Measurements from ENCODE around the gene TLX2. TPM values are rescaled to one million over a fixed set of nuclear protein-coding genes. Genes with fewer than 3 reads are reported as not detected.
A peak's percentile ranks its signal among the peaks of the same experiment; 100 is the strongest.

Gene TLX2
- polyA plus RNA-seq, 1 experiment, result not detected

DNA sequence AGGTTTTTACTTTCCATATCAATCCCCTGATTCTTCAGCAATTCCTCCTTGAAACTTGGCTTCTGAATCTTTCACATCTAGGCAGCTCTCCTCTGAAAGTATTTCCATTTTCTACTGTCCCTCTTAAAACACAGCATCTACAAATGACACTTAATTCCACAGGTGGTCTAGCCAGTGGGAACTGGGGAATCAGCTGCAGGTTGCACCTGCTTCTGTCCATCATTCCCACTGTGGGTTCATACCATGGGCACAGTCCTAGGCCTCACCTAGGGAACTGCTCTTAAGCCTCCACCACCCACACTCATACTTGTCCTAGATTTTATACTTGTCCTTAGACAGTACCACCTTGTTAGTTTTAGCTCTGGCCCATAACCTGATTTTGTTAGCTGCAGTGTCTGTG lies 37.3 kb downstream of the TLX2 start:
- TF ChIP-seq, protein P1, sequence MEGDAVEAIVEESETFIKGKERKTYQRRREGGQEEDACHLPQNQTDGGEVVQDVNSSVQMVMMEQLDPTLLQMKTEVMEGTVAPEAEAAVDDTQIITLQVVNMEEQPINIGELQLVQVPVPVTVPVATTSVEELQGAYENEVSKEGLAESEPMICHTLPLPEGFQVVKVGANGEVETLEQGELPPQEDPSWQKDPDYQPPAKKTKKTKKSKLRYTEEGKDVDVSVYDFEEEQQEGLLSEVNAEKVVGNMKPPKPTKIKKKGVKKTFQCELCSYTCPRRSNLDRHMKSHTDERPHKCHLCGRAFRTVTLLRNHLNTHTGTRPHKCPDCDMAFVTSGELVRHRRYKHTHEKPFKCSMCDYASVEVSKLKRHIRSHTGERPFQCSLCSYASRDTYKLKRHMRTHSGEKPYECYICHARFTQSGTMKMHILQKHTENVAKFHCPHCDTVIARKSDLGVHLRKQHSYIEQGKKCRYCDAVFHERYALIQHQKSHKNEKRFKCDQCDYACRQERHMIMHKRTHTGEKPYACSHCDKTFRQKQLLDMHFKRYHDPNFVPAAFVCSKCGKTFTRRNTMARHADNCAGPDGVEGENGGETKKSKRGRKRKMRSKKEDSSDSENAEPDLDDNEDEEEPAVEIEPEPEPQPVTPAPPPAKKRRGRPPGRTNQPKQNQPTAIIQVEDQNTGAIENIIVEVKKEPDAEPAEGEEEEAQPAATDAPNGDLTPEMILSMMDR (IDR thresholded peaks at IDR 0.05; ENCODE audit: insufficient read depth, low read depth, low read length), result no peak
- peaks cover 2% of the 10 kb centered on the region for H3K36me3 ChIP-seq (ENCODE audit: control insufficient read depth, insufficient read depth, low read length)
- CTCF ChIA-PET, result interaction anchor here (1.1 kb wide), 1 partner anchor 24 kb away, joined by 3 read pairs; no protein-coding TSS in a partner anchor
- no peaks in the 10 kb centered on the region for H3K27me3 ChIP-seq (ENCODE audit: control insufficient read depth, insufficient read depth, low read length)
- no peak overlapping the region for H3K4me3 ChIP-seq (ENCODE audit: low read depth, low read length)
- no peak for DNase-seq (ENCODE audit: low read depth)
- POLR2A ChIA-PET, result no interaction called here

DNA sequence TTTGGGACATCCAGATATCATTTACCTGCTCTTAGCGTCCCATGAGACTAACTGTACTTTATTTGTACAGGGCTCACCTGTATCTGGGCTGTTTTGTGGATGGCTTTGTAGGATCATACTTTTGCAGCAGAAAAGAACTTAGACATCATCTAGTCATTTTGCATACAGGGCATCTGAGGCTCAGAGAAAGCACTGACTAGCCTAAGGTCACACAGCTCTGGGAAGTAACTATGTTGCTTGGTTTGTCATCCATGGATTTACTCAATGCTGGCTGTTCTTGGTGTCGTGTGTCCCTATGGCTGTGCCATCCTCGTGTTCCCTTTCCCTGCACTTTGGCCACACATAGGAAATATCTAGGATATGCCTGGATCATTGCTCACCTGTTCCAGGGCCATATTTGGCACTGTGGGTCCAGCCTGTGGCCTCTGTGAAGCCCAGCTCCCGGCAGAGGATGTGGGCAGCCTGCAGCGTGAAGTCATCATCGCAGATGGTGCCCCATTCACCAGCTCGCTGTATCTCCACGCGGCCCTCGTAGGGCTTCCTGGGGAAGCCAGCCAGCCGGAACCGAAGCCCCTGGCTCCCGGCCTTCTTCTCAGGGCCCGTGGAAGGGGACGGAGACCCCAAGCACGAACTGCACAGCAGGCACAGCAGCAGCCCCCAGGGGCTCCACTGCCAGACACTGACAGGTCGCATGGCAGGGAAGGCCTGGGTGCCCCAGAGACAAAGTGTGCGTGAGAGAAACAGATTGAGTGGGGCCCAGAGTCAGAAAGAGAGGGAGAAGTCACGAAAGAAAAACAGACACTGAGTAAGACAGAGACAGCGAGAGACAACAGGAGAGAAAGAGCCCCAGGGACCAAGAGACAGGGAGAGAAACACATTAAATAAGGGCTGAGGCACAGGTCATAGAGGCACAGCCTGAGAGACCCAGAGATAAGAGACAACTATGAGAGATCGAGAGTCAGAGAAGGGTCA lies 38.0 kb downstream of the TLX2 start:
- TF ChIP-seq, protein P1 (IDR thresholded peaks at IDR 0.05; ENCODE audit: insufficient read depth, low read depth, low read length), result no peak
- POLR2A ChIA-PET, result no interaction called here
- H3K27me3 ChIP-seq (ENCODE audit: control insufficient read depth, insufficient read depth, low read length), result no peaks in the 10 kb centered on the region
- H3K36me3 ChIP-seq (ENCODE audit: control insufficient read depth, insufficient read depth, low read length), result peaks cover 4% of the 10 kb centered on the region
- peak overlapping the region; percentile 54 for H3K4me3 ChIP-seq (ENCODE audit: low read depth, low read length)
- no peak for DNase-seq (ENCODE audit: low read depth)
- CTCF ChIA-PET, result interaction anchor here (1.0 to 1.1 kb wide), 2 partner anchors 23 to 49 kb away, joined by 3 read pairs; no protein-coding TSS in a partner anchor

DNA sequence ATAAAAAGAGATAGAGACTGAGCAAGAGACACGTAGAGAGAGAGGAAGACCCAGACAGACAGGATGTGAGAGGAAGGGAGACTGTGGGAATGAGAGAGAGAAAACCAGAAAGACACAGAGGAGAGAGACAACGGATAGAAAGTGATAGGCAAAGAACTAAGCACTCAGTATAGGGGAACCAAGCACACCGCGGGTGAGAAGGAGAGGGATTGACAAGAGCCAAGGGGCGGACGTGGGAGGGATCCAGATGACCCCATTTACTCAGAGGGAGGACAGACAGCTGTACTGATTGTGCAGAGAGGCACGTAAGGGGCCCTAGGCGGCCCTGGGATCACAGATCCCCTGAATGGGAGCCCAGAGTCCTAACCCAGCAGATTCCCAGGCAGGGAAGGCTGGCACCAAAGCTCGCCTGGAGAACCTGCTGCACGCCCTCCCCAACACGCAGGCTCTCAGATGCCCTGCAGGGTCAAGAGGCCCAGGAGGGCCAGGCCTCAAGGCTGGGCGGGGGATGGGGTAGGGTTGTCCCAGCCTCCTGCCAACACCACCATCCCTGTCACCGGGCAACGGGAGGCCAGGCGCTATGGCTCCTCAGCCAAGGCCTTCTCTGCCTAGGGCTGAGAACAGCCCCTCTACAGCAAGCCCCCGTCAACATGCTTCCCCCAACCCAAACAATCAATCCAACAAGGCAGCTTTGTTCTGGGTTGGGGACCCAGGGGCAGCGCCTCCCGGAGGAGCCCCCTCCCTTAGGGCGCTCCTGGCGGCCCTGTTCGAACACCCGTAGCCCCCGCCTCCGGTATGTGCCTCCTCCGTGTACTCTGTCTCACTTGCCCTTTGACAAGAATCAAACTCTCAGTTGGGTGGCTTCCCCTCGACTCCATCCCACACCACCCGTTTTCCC lies 38.9 kb downstream of the TLX2 start:
- no peaks in the 10 kb centered on the region for H3K27me3 ChIP-seq (ENCODE audit: control insufficient read depth, insufficient read depth, low read length)
- peak overlapping the region; percentile 54 for H3K4me3 ChIP-seq (ENCODE audit: low read depth, low read length)
- TF ChIP-seq, protein P1 (IDR thresholded peaks at IDR 0.05; ENCODE audit: insufficient read depth, low read depth, low read length), result no peak
- peaks cover 4% of the 10 kb centered on the region for H3K36me3 ChIP-seq (ENCODE audit: control insufficient read depth, insufficient read depth, low read length)
- POLR2A ChIA-PET, result interaction anchor here (1.0 kb wide), 1 partner anchor 14 kb away, joined by 3 read pairs; no protein-coding TSS in a partner anchor
- DNase-seq (ENCODE audit: low read depth), result no peak
- CTCF ChIA-PET, result interaction anchor here (1.0 to 1.6 kb wide), 3 partner anchors 13 to 48 kb away, joined by 3 to 6 read pairs (median 3); no protein-coding TSS in a partner anchor

DNA sequence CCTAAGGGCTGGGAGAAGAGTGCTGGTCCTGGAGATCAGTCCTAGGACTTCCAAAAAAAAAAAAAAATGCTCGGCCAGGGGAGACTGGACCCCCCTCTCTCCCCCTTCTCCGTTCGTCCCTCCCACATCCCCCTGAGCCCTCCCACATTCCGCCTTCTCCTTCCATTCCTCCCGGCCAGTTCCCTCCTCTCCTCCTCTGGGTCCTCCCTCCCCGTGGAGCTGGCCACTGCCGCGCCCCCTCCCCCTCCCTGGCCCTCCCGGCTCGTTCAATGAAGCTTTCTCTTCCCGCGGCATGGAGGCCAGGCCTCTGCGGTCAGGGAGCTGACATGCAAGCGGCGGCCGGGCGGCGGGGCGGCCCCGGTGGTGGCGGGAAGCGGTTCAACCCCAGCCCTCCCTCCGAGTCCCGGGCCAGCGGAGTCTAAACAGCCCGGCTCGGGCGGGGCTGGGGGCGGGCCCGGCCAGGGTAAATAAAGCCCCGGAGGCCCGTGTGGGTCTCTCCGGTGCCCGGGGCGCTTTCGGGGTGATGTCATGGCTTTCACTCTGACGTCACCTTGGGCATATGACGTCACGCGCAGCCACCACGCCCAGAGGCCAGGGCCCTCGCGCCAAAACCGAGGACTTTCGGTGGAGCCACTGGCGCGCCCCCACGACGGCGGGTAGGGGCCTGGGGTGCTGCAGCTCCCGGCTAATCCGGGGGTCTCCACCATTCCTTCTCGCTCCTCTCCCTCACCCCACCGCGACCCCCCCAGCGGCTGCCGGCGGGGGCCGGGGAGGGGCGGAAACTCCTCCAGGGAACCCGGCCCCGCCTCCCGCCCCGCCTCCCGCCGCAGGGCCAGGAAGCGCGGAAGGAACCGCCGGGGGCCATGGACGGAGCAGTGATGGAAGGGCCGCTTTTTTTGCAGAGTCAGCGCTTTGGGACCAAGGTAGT lies 39.9 kb downstream of the TLX2 start, which contains the start of the genes DOK1 and LOXL3:
DOK1 (plus strand) TSS at position 829 of the 928 bp plus-strand sequence; CDS start at position 864, 35 bp downstream.
LOXL3 (minus strand) TSS at position 51 of the 928 bp plus-strand sequence. CDS start 1,308 bp downstream, outside the sequence.
- ChIA-PET POLR2A (interaction anchor here (1.0 kb wide), 1 partner anchor 13 kb away, joined by 3 read pairs; no protein-coding TSS in a partner anchor), CTCF (interaction anchor here (1.6 kb wide), 1 partner anchor 12 kb away, joined by 6 read pairs; no protein-coding TSS in a partner anchor)
- Histone ChIP-seq H3K36me3 (ENCODE audit: control insufficient read depth, insufficient read depth, low read length) (peaks cover 4% of the 10 kb centered on the region), H3K4me3 (ENCODE audit: low read depth, low read length) (peak within 1 kb of the TSS; percentile 54), H3K27me3 (ENCODE audit: control insufficient read depth, insufficient read depth, low read length) (no peaks in the 10 kb centered on the region)
- TF ChIP-seq, protein P1 (IDR thresholded peaks at IDR 0.05; ENCODE audit: insufficient read depth, low read depth, low read length), result no peak
- peak; percentile 50 for DNase-seq (ENCODE audit: low read depth)
